GM19035 (cell line): ENCODE results near the gene MAG.

Source experiments
- ATAC-seq: cut with Tn5 transposase; IDR thresholded peaks from one replicate; pipeline ENCODE4 v1.9.1; 2021; ENCODE audit not compliant: unreplicated experiment

The MAG gene

GRCh38 chr19:35264268-35265125 is 27.5 kb upstream of the MAG start:
- no peak for ATAC-seq

- no peak for ATAC-seq
Measured at GRCh38 chr19:35265126-35265899, 26.6 kb upstream of the MAG start.

- no peak for ATAC-seq
Measured at GRCh38 chr19:35265900-35266519, 26.0 kb upstream of the MAG start.

- no peak for ATAC-seq
Measured at GRCh38 chr19:35266520-35267352, 25.2 kb upstream of the MAG start.

GRCh38 chr19:35267353-35267817 is 24.6 kb upstream of the MAG start:
- no peak for ATAC-seq

GRCh38 chr19:35267818-35268535 is 24.0 kb upstream of the MAG start:
- ATAC-seq = peak; percentile 48

- peak; percentile 22 for ATAC-seq
Measured at GRCh38 chr19:35268536-35269437, 23.2 kb upstream of the MAG start, which contains the start of gene USF2. TSS of gene USF2 (plus strand) at chr19:35268962. CDS start at chr19:35269102, 140 bp downstream.

- ATAC-seq = peak; percentile 58
Measured at GRCh38 chr19:35269438-35270117, 22.4 kb upstream of the MAG start.

GRCh38 chr19:35270381-35270811 is 21.6 kb upstream of the MAG start:
- ATAC-seq = no peak

GRCh38 chr19:35271546-35271945 is 20.4 kb upstream of the MAG start:
- ATAC-seq = no peak

GRCh38 chr19:35272122-35272719 is 19.7 kb upstream of the MAG start:
- no peak for ATAC-seq

- no peak for ATAC-seq
Measured at GRCh38 chr19:35272954-35273649, 18.9 kb upstream of the MAG start.

GRCh38 chr19:35273686-35274259 is 18.2 kb upstream of the MAG start:
- ATAC-seq = no peak

- no peak for ATAC-seq
Measured at GRCh38 chr19:35274323-35274722, 17.6 kb upstream of the MAG start.

- no peak for ATAC-seq
Measured at GRCh38 chr19:35276706-35277281, 15.2 kb upstream of the MAG start.

GRCh38 chr19:35278578-35279284 is 13.2 kb upstream of the MAG start:
- ATAC-seq = no peak
